Coronary artery (tissue), 2 donors: Measurements from ENCODE around the gene SDK2.

Source experiments
- DNase-seq: peaks from one replicate; pipeline ENCODE4 v3.0.0-alpha.2; 2017; ENCODE audit warnings: low spot score
- H3K27ac ChIP-seq, 2 donors: fragments of 200-600 bp; sonication (generic); one replicate each; pipeline ENCODE4 v1.5.1; 2016 to 2019
- H3K4me3 ChIP-seq: fragments of 200-600 bp; sonication (generic); 2 replicates; pipeline ENCODE4 v1.5.1; 2016; ENCODE audit warnings: mild to moderate bottlenecking, moderate library complexity
- TF ChIP-seq, protein P1 (sequence below): fragments of 200-600 bp; sonication (generic); IDR thresholded peaks from one replicate; pipeline ENCODE4 v1.5.1; 2019; ENCODE audit warnings: antibody characterized with exemption

Gene SDK2, protein sequence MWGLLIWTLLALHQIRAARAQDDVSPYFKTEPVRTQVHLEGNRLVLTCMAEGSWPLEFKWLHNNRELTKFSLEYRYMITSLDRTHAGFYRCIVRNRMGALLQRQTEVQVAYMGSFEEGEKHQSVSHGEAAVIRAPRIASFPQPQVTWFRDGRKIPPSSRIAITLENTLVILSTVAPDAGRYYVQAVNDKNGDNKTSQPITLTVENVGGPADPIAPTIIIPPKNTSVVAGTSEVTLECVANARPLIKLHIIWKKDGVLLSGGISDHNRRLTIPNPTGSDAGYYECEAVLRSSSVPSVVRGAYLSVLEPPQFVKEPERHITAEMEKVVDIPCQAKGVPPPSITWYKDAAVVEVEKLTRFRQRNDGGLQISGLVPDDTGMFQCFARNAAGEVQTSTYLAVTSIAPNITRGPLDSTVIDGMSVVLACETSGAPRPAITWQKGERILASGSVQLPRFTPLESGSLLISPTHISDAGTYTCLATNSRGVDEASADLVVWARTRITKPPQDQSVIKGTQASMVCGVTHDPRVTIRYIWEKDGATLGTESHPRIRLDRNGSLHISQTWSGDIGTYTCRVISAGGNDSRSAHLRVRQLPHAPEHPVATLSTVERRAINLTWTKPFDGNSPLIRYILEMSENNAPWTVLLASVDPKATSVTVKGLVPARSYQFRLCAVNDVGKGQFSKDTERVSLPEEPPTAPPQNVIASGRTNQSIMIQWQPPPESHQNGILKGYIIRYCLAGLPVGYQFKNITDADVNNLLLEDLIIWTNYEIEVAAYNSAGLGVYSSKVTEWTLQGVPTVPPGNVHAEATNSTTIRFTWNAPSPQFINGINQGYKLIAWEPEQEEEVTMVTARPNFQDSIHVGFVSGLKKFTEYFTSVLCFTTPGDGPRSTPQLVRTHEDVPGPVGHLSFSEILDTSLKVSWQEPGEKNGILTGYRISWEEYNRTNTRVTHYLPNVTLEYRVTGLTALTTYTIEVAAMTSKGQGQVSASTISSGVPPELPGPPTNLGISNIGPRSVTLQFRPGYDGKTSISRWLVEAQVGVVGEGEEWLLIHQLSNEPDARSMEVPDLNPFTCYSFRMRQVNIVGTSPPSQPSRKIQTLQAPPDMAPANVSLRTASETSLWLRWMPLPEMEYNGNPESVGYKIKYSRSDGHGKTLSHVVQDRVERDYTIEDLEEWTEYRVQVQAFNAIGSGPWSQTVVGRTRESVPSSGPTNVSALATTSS (N-terminal part only)

DNA sequence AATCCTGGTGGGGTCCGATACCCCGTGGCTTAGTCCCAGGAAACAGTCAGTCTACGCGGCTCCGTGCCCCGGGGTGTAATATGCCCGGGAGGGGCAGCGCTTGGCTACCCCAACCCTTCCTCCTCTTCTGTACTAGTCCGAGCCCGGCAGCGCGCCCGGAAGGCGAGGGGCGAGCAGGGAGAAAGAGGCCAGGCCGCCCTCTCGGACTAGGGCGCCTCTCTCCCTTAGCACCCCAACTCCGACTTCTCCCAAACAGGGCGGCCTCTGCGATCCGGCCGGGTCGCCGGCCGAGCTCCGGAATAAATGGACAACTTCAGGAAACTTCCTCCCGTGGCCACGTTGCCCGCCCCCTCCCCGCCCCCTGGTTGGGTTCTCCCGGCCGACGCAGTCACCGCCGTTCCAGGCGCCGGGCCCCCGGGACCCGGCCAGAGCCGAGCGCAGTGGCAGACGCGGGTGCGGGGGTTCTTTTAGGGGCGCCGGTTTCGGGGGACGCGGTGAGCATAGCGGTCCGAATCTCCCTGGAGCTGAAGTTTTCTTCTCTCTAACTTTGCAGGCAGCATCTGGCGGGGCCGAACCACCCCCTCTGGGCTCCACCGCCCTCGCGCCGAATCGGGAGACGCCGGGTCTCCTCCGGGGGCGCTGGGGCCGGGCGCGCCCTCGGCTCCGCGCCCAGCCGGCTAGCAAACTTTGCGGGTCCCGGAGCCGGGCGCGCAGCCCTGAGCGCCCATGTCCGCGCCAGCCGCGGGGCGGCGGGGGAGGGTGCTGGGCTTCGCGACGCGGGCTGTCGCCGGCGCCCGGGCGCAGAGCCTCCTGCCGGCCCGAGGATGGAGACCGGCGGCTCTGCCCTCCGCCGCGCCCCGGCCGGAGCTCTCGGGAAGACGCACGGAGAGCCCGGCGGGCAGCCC is at the start of gene SDK2:
SDK2 (minus strand) TSS at position 301 of the 905 bp plus-strand sequence. CDS start 357 bp downstream, outside the sequence.
- TF ChIP-seq, protein P1, sequence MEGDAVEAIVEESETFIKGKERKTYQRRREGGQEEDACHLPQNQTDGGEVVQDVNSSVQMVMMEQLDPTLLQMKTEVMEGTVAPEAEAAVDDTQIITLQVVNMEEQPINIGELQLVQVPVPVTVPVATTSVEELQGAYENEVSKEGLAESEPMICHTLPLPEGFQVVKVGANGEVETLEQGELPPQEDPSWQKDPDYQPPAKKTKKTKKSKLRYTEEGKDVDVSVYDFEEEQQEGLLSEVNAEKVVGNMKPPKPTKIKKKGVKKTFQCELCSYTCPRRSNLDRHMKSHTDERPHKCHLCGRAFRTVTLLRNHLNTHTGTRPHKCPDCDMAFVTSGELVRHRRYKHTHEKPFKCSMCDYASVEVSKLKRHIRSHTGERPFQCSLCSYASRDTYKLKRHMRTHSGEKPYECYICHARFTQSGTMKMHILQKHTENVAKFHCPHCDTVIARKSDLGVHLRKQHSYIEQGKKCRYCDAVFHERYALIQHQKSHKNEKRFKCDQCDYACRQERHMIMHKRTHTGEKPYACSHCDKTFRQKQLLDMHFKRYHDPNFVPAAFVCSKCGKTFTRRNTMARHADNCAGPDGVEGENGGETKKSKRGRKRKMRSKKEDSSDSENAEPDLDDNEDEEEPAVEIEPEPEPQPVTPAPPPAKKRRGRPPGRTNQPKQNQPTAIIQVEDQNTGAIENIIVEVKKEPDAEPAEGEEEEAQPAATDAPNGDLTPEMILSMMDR = no peak
- DNase-seq = no peak
- Histone ChIP-seq H3K4me3 (peak within 1 kb of the TSS; percentile 79), H3K27ac (peak within 1 kb of the TSS in 1 of 2 donors; percentile 72)

DNA sequence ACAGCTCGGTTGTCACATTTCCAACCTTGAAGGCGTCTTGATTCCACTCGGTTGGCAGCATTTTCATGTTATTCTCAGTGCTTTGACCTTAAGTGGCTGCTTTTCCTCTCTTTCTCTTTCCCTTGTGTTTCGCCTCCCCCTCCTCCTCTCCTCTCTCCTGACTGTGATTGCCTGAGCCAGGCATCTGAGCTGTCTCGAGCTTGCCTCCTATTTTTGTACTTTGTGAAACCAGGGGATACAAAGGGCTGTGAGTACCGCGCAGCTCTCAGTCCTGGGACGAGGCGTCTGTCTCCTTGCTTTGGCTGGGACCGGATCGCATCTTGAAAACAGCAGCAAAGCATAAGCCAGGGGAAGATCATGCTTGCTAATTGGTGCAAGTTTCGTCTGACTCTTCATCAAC is 48.8 kb upstream of the SDK2 start:
- Histone ChIP-seq H3K27ac (no peak overlapping the region), H3K4me3 (no peak overlapping the region)
- TF ChIP-seq, protein P1 = no peak
- no peak for DNase-seq

DNA sequence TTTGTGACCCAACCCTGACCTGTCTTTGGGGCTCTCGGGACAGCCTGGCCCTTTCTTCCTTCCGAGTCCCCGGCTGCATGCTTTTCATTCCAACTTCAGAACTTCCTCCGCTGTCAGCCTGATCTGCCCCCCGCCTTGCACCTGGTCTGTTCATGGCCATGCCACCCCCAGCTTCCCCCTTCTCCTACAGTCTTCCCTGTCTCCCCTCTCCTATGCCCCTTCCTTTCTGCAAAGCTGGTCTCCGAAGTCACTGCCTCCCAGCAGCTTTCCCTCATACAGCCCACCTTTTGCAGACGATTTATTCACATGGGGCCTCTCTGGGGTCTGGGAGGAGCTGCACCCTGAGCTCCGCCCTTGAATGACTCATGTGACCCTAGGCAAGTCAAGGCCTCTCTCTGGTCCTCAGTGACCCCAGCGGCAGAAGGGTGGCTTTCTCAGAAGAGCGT is 47.1 kb upstream of the SDK2 start:
- no peak for DNase-seq
- H3K27ac ChIP-seq = no peak overlapping the region
- no peak overlapping the region for H3K4me3 ChIP-seq
- TF ChIP-seq, protein P1 = no peak

DNA sequence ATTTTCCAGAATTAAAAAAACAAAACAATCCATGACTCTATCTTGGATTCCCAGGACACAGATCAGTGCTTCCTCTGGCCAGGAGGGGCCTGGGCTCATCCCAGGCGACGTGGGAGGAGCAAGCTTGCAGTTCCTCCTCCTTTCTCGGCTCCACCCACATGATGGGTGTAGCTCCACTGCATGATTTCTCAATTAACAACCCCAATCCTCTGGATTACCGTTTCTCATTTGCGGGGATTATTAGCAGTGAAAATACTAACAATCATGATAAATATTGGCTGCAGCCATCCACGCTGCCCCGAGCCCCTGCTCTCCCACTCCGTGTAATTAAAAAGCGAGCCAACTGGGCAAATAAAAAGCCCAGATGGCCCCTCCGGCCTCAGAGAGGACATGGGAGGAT is 46.4 kb upstream of the SDK2 start:
- TF ChIP-seq, protein P1 = no peak
- H3K27ac ChIP-seq = no peak overlapping the region
- no peak overlapping the region for H3K4me3 ChIP-seq
- DNase-seq = no peak

DNA sequence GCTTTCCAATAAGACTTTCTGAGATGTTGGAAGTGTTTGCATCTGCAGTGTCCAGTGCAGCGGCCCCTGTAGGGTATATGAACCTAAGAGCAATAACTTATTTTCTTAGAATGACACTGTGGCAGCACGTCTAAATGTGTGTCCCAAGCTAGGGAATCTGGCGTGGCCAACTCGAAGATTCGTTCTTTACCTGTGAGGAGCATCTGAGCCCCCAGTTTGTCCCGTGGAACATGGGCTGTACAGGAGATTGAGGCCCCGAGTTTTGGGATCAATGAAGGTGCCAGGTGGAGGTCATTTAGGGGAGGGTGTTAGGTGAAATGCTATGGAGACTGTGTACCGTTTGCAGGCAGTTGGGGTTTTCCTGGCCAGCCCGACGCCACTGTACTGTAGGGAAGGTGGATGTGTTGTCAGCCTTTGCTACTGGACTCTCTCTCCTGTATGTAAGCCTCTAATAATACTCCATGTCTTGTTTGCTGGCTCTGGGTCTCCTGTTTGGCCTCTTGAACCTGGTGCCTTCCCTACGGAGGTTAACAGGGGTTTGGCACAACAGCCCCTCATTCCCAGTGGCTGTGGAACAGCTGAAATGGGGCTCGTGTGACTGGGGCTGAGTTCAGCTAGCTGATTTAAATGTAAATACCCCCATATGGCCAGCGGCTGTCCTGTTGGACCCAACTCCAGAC is 45.5 kb upstream of the SDK2 start:
- TF ChIP-seq, protein P1 = no peak
- no peak overlapping the region for H3K4me3 ChIP-seq
- DNase-seq = no peak
- no peak overlapping the region for H3K27ac ChIP-seq
